OCI-M1 (cell line): ENCODE measurements around the gene CNGB1.
"Not testable (repeated sequence)": the region's sequence is repeated elsewhere in the genome, so short reads cannot be mapped to it uniquely, and the experiment has no call there.

Source experiments
- DNase-seq: peaks from one replicate; lab custom pipeline; 2025; lab: John Stamatoyannopoulos, UW

CNGB1 gene

GRCh38 chr16:57997176-57997527 is 26.2 kb upstream of the CNGB1 start:
- no peak for DNase-seq

- DNase-seq: no peak
Measured at GRCh38 chr16:57996406-57997175, 25.7 kb upstream of the CNGB1 start.

GRCh38 chr16:57995721-57996405 is 24.9 kb upstream of the CNGB1 start:
- DNase-seq: no peak

GRCh38 chr16:57994778-57995177 is 23.9 kb upstream of the CNGB1 start:
- DNase-seq: peak; percentile 74

GRCh38 chr16:57994361-57994760 is 23.4 kb upstream of the CNGB1 start:
- DNase-seq: no peak

GRCh38 chr16:57993897-57994296 is 23.0 kb upstream of the CNGB1 start:
- no peak for DNase-seq

DNA sequence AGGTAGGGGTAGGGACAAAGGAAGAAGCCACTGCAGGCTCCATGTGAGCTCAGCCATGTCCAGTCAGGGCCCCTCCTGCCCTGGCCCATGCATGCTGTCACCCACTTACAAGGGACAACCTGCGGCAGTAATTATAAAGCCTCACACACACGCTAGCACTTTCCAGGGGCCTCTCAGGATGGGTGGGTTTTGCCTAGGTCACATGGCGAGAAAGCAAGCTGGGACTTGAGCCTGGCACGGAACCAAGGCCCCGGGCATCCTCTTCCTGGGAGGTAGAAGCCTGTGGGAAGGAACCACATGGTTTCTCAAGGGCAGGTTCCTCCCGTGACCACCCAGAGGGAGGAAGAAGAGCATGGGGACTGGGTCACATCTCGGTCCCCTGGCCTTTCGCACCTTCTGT is 22.5 kb upstream of the CNGB1 start:
- no peak for DNase-seq

- DNase-seq: no peak
Measured at GRCh38 chr16:57992084-57992483, 21.2 kb upstream of the CNGB1 start.

DNA sequence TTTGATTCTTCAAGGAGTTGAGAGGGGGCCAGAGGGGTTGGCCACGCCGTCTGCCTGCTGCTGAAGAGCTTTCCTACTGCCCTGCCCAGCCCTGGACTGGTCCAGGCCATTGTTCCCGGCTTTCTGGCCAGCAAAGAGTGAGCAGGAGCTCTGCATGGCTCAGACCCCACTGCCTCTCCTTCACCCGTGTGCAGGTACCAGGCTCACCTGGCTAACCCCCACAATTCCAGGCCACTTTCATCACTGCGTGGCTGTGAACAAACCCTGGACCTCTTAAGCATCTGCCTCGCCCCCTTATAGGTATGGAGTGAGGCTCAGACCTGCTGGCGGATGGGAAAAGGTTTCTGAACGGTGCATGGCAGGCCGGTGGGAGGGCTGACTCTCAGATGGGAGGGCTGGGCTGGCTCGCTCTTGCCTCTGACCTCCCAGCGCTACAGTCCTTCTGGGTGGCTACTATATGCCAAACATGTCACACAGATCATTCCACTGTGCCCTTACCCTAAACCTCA is 20.7 kb upstream of the CNGB1 start:
- no peak for DNase-seq

- no peak for DNase-seq
Measured at GRCh38 chr16:57988929-57989328, 18.0 kb upstream of the CNGB1 start.

DNA sequence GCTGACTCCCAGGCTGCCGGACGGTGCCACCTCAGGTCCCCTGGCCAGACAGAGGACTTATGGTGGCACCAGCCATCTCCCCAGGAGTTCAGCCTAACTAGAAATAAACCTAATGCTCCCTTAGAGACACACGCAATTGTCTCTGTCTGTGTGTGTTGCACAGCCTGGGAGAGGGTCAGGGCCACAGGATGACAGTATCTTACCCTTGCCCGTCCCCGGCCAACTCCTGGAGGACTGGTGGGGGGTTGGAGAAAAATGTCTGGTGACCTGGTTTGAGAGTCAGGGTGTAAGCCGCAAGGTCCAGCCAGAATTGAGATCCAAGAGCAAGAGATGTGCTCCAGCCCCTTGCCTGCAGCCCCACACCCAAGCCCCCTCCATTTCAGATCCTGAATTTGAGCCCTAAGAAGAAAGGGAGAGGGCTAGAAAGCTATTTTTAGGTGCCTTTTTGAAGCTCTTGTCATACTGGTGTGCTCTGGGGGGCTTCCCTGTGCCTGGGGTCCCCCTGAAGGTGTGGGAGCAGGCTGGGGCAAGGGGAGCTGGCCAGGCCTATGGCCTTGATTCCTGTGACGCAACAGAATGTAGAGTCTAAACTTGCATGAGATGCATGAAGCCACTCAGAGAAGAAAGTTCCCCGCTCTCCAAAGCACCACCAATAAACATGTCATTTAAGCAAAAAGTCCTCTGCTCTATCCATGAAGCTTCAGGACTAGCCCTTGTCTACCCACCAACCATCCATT is 16.7 kb upstream of the CNGB1 start:
- DNase-seq: no peak

- no peak for DNase-seq
Measured at GRCh38 chr16:57986196-57986595, 15.3 kb upstream of the CNGB1 start.

GRCh38 chr16:57985204-57986181 is 14.6 kb upstream of the CNGB1 start:
- no peak for DNase-seq

- peak; percentile 81 for DNase-seq
Measured at GRCh38 chr16:57984443-57985203, 13.7 kb upstream of the CNGB1 start.

- no peak for DNase-seq
Measured at GRCh38 chr16:57982385-57982784, 11.5 kb upstream of the CNGB1 start.

DNA sequence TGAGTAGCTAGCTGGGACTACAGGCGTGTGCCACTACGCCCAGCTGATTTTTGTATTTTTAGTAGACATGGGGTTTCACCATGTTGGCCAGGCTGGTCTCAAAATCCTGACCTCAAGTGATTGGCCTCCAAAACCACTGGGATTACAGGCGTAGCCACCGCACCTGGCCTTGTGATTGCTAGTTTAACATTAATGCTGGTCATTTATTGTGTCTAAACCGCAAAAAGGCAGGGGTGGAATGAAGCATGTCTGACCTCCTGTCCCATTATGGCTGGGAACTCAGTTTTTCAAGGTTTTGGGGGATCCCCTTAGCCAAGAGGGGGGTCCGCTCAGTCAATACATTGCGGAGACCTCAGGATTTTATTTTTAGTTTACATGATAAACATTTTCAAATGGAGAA is 10.7 kb upstream of the CNGB1 start:
- no peak for DNase-seq

DNA sequence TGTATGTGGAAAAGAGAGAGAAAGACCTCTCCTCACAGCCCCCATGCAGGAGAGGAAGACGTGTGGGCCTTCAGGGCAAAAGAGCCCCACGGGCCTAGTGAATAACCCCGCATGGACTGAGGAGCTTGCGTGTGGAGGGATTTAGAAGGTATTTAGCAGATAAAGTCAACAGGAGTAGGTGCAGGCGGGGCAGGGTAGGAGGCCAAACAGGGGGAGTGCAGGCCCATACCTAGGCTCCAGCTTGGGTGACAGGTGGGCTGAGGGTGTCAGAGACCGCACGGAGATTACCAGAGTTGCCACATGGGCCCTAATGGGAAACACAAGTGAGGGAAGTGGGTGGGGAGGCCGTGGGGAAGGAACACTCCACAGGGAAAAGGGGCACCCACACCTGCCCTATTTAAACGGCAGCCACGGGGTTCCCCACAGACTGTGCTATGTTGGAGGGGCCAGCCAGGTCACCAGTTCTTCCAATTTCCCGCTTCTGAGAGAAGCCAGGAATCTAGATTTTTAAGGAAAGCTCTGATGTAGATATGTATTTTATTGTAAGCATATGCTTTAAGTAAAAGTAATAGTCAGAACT is 8.2 kb upstream of the CNGB1 start:
- no peak for DNase-seq

GRCh38 chr16:57978070-57978465 is 7.1 kb upstream of the CNGB1 start:
- DNase-seq: not testable (repeated sequence)

DNA sequence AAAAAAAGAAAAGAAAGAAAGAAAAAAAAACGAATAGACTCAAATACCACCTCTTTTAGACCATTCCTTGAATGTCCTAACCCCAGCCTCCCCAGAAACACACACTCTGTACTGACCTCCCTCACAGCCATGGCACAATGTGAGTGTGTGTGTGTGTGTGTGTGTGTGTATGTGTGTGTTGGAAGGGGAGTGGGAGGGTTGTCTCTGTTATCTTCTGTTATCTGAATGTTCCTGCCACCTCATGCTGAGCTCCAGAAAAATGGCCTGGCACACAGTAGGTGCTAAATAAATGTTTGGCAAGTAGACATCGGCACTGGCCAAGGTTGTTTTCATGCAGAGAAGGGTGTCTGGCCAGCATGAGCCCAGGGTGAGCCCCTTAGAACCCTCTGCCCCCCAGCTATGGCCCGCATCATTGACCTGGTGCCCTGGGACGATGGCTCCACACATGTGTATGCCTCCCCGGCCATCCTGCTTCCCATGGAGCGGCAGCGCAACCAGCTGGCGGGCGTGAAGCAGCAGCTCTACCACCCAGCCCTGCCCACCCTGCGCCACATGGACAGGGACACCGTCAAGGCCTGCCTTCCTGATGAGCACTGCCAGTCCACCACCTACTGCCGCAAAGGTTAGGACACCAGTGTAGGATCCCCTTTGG is 6.6 kb upstream of the CNGB1 start:
- DNase-seq: peak; percentile 3

GRCh38 chr16:57976331-57976796 is 5.4 kb upstream of the CNGB1 start:
- peak; percentile 63 for DNase-seq
